IMR-90 (cell line): ENCODE data around the gene ZSCAN29. TPM values are rescaled to one million over a fixed set of nuclear protein-coding genes. Genes with fewer than 3 reads are reported as not detected.

Experiments used
- CHD1 ChIP-seq: IDR thresholded peaks from 2 replicates; pipeline ENCODE4 v1.6.1; 2012; ENCODE audit warnings: low read depth, low read length, improper control_type of control experiment
- USF2 ChIP-seq: fragments of 150-350 bp; IDR thresholded peaks from 2 replicates; pipeline ENCODE4 v1.6.1; 2017; ENCODE audit warnings: mild to moderate bottlenecking, antibody characterized with exemption, low read length, low read depth
- polyA plus RNA-seq, 3 experiments: library from polyadenylated mRNA; depleted of rRNA; stranded (reverse); fragments of >200 nt; gene quantifications; 2 replicates each; pipeline ENCODE4 v1.2.3, GENCODE V29; 2012; ENCODE audit warnings: low replicate concordance in 1 of 3
- total RNA-seq: library from RNA; depleted of rRNA; stranded (reverse); fragments of >200 nt; gene quantifications from 2 replicates; pipeline ENCODE4 v1.2.3, GENCODE V29; 2012
- TF ChIP-seq, protein P1 (sequence below): conservative IDR thresholded peaks from 2 replicates; pipeline ENCODE4 v1.5.1; 2012; ENCODE audit warnings: mild to moderate bottlenecking, low read depth, low read length, improper control_type of control experiment

Gene ZSCAN29
- total and polyA plus RNA-seq, 2 of the 4 experiments (the other 2 are of a cell fraction) = 6.8 to 8.6 TPM

DNA sequence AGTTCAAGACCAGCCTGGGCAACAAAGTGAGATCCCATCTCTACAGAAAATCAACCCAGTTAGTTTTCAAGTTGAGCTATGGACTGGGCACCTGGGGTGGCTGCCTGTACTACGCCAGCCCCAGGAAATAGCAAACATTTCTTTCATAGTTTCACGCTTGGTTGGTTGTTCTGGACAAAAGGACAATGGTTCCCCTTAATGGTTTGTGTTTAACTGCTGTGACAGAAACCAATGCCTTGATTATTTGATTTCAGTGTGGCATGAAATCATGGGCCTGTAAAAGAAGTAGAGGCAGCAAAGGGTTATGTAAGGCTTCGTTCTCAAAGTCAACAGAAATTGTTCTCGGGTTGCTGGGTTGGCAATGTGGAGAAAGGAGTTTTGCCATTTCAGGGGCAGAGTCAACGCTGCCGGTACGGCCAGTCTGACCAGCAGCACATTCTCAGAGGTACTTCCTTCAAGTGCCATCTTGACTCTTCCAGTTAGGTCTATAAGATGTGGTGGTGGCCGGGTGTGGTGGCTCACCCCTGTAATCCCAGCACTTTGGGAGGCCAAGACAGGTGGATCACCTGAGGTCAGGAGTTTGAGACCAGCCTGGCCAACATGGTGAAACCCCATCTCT lies 53.2 kb downstream of the ZSCAN29 start (continued):
- TF ChIP-seq, protein P1, sequence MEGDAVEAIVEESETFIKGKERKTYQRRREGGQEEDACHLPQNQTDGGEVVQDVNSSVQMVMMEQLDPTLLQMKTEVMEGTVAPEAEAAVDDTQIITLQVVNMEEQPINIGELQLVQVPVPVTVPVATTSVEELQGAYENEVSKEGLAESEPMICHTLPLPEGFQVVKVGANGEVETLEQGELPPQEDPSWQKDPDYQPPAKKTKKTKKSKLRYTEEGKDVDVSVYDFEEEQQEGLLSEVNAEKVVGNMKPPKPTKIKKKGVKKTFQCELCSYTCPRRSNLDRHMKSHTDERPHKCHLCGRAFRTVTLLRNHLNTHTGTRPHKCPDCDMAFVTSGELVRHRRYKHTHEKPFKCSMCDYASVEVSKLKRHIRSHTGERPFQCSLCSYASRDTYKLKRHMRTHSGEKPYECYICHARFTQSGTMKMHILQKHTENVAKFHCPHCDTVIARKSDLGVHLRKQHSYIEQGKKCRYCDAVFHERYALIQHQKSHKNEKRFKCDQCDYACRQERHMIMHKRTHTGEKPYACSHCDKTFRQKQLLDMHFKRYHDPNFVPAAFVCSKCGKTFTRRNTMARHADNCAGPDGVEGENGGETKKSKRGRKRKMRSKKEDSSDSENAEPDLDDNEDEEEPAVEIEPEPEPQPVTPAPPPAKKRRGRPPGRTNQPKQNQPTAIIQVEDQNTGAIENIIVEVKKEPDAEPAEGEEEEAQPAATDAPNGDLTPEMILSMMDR = no peak
- TF ChIP-seq CHD1 = no peak
- no peak for TF ChIP-seq USF2
